ENCODE measurements around the gene VAMP1.

GRCh38 chr12:6493497-6494257, 23.2 kb upstream of the VAMP1 start, which contains the start of gene NCAPD2:
- TF ChIP-seq BCL11A (IDR thresholded peaks at IDR 0.05; ENCODE audit: low read depth, low read length) (no peak), MAX (IDR thresholded peaks at IDR 0.05; ENCODE audit: low read depth, low read length) (no peak)
